ENCODE measurements around the gene PIKFYVE.

DNA sequence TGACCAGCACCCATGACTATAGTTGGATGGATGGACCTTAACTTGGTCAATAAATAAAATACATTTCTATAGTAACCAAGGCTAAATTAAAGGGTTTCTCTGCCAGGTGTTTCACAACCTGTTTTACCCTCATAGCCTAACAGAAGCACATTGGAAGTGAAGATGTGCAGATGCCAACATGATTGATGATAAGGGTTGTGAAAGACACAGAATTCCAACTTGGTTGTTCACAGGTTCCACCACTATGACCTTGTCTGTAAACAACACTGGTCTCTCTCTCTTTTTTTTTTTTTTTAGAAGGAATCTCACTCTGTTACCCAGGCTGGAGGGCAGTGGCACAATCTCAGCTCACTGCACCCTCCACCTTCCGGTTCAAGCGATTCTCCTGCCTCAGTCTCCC lies 103.0 kb downstream of the PIKFYVE start:
- TF ChIP-seq, protein P1, sequence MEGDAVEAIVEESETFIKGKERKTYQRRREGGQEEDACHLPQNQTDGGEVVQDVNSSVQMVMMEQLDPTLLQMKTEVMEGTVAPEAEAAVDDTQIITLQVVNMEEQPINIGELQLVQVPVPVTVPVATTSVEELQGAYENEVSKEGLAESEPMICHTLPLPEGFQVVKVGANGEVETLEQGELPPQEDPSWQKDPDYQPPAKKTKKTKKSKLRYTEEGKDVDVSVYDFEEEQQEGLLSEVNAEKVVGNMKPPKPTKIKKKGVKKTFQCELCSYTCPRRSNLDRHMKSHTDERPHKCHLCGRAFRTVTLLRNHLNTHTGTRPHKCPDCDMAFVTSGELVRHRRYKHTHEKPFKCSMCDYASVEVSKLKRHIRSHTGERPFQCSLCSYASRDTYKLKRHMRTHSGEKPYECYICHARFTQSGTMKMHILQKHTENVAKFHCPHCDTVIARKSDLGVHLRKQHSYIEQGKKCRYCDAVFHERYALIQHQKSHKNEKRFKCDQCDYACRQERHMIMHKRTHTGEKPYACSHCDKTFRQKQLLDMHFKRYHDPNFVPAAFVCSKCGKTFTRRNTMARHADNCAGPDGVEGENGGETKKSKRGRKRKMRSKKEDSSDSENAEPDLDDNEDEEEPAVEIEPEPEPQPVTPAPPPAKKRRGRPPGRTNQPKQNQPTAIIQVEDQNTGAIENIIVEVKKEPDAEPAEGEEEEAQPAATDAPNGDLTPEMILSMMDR (IDR thresholded peaks at IDR 0.05 in 2 of 3, conservative IDR thresholded peaks at IDR 0.05 in 1 of 3; ENCODE audit: control insufficient read depth in 2 of 3, extremely low read depth in 1 of 3, insufficient read depth in 1 of 3, low read depth in 3 of 3, low read length in 3 of 3), result no peak
- TF ChIP-seq, protein P2, sequence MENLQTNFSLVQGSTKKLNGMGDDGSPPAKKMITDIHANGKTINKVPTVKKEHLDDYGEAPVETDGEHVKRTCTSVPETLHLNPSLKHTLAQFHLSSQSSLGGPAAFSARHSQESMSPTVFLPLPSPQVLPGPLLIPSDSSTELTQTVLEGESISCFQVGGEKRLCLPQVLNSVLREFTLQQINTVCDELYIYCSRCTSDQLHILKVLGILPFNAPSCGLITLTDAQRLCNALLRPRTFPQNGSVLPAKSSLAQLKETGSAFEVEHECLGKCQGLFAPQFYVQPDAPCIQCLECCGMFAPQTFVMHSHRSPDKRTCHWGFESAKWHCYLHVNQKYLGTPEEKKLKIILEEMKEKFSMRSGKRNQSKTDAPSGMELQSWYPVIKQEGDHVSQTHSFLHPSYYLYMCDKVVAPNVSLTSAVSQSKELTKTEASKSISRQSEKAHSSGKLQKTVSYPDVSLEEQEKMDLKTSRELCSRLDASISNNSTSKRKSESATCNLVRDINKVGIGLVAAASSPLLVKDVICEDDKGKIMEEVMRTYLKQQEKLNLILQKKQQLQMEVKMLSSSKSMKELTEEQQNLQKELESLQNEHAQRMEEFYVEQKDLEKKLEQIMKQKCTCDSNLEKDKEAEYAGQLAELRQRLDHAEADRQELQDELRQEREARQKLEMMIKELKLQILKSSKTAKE (IDR thresholded peaks at IDR 0.05; ENCODE audit: low read depth, poor library complexity, severe bottlenecking), result no peak
- TF ChIP-seq CHD2 (IDR thresholded peaks at IDR 0.05; ENCODE audit: borderline replicate concordance, low read depth, low read length) (no peak), POLR2A (IDR thresholded peaks at IDR 0.05; ENCODE audit: low read depth, low read length) (no peak), CHD1 (IDR thresholded peaks at IDR 0.05; ENCODE audit: low read depth, low read length) (no peak)

Measured in GM12878 (cell line).